Measurements from ENCODE around the gene ATF5.

The ATF5 gene

DNA sequence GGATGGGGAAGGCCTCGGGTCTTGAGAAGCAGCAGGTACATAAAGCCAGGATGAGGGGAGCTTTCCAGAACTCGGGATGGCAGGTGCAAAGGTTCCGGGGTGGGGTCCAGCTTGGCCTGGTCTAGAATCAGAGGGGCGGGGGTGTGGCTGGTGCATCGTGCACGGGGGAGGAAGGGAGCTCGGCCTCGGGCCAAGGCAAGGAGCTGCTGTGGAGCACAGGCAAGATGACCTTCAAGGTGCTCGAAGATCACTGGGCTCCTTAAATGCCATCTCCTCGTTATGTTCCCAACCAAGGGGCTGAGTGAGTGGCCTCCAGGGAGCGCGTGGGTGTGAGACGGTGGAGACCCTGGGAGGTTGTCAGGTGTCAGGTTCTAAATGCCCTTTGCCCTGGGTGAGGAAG is 48.1 kb downstream of the ATF5 start:
- no peak for DNase-seq (ENCODE audit: low spot score)
- in situ Hi-C loops (cut with MboI; ENCODE audit: low pct_unique_long_range_greater_than_20kb, low sequenced_read_pairs, unreplicated experiment), result no loop called here
- TF ChIP-seq, protein P1, sequence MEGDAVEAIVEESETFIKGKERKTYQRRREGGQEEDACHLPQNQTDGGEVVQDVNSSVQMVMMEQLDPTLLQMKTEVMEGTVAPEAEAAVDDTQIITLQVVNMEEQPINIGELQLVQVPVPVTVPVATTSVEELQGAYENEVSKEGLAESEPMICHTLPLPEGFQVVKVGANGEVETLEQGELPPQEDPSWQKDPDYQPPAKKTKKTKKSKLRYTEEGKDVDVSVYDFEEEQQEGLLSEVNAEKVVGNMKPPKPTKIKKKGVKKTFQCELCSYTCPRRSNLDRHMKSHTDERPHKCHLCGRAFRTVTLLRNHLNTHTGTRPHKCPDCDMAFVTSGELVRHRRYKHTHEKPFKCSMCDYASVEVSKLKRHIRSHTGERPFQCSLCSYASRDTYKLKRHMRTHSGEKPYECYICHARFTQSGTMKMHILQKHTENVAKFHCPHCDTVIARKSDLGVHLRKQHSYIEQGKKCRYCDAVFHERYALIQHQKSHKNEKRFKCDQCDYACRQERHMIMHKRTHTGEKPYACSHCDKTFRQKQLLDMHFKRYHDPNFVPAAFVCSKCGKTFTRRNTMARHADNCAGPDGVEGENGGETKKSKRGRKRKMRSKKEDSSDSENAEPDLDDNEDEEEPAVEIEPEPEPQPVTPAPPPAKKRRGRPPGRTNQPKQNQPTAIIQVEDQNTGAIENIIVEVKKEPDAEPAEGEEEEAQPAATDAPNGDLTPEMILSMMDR (IDR thresholded peaks at IDR 0.05; ENCODE audit: extremely low read depth, insufficient read depth, missing control alignments), result no peak

DNA sequence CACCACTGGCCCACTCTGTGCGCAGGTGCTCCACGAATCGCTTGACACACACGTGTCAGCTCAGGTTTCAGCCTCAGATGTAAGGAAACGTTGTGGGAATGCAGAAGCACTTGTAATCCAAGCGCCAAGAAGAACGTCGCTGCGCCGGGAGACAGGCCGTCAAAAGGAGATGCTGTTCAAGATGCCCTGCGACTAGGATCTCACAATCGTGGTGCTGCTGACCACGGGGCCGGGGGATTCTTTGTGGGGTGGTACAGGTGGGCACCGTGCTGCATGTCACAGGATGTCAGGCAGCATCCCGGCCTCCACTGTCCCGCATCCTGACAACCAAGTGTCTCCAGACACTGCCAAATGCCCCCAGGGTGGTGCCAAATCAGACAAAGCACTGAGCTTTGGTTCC is 48.9 kb downstream of the ATF5 start:
- in situ Hi-C loops (cut with MboI; ENCODE audit: low pct_unique_long_range_greater_than_20kb, low sequenced_read_pairs, unreplicated experiment), result no loop called here
- no peak for DNase-seq (ENCODE audit: low spot score)
- TF ChIP-seq, protein P1 (IDR thresholded peaks at IDR 0.05; ENCODE audit: extremely low read depth, insufficient read depth, missing control alignments), result no peak

DNA sequence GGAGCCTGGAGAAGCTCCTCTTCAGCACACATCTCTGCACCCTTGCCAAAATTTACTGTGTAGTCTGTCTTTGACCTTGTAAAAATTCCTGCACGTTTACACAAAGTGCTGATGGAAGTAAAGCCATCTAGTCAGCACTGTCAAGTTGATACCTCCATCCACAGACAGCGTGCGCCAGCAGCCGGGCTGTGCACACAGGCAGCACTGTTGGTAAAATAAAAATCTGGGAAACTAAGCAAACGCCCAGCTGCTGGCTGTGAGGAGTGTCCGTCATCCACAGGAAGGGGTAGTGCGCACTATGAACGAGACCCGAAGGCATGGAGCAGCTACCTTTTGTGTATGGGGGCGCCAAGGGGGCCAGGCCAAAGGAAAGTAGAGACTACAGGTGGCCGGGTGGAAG is 49.3 kb downstream of the ATF5 start:
- in situ Hi-C loops (cut with MboI; ENCODE audit: low pct_unique_long_range_greater_than_20kb, low sequenced_read_pairs, unreplicated experiment), result no loop called here

DNA sequence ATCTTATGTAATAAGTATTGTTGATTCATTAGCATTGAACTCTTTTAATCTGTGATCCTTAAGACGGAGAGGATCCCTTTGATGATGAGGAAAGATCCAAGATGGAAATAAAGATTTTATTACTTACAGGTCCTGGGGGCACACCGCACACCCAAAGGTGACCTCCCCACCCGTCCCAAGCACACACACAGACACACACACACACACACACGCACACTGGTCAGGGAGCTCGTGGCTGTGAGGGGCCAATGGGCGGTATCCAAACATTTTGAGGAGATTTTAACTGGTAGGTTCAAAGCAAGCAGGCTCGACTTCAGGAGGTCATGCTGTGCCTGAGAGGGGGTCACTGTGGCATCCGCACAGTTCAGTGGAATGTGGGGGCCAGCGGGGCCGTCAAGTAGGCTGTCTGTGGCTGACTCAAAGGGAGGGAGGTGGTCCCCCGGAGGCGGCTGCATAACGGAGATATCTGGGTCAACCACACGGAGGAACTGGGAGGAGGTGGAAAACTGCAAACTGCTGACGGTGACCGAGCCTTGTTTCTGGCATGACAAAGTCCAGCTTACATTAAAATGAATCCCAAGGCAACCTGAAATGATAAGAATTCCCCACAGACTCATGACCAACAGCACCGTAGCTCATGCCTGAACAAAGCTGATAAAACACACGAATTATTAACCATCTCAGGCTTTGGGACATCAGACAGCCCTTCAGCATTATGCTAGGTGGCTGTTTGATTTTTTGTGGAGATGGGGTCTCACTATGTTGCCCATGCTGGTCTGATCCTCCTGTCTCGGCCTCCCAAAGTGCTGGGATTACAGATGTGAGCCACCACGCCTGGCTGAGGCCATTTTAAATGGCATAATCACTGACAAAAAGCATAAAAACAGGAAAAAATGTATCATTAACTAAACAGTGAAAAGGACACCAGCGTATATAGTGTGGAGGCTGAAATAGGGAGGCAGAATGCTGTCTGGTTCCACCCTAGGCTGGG is 52.9 kb downstream of the ATF5 start:
- no peak for DNase-seq (ENCODE audit: low spot score)
- in situ Hi-C loops (cut with MboI; ENCODE audit: low pct_unique_long_range_greater_than_20kb, low sequenced_read_pairs, unreplicated experiment), result no loop called here
- TF ChIP-seq, protein P1 (IDR thresholded peaks at IDR 0.05; ENCODE audit: extremely low read depth, insufficient read depth, missing control alignments), result no peak

More for the DNA sequence above, 49.3 kb downstream of the ATF5 start:
- TF ChIP-seq, protein P1 (IDR thresholded peaks at IDR 0.05; ENCODE audit: extremely low read depth, insufficient read depth, missing control alignments), result no peak
- no peak for DNase-seq (ENCODE audit: low spot score)
